ENCODE results near the gene FRRS1L. TPM values are rescaled to one million over a fixed set of nuclear protein-coding genes. Genes with fewer than 3 reads are reported as not detected.

The FRRS1L gene
- total RNA-seq, 8 experiments from 2014 or later, result 0.31 to 20.0 (median 15.7) TPM

- Histone ChIP-seq H3K4me1 (replicated peaks in 1 of 2) (peaks cover 9 to 13% of the 10 kb centered on the region in 2 donors), H3K4me3 (peak overlapping the region in 2 of 5 donors; percentile 1 to 4), H3K27ac (no peak overlapping the region)
- ATAC-seq (replicated peaks in 6 of 8), result no peak
- in situ Hi-C loops (cut with MboI; ENCODE audit: low pct_unique_long_range_greater_than_20kb in 2 of 9, low sequenced_read_pairs in 9 of 9, unreplicated experiment in 9 of 9), result no loop called here
- 7 to 60% (median 31%) methylated on average over 3 to 12 of the region's 13 CpGs for WGBS, 10 experiments
Observed at GRCh38 chr9:109120204-109120789, 46.8 kb downstream of the FRRS1L start.

DNA sequence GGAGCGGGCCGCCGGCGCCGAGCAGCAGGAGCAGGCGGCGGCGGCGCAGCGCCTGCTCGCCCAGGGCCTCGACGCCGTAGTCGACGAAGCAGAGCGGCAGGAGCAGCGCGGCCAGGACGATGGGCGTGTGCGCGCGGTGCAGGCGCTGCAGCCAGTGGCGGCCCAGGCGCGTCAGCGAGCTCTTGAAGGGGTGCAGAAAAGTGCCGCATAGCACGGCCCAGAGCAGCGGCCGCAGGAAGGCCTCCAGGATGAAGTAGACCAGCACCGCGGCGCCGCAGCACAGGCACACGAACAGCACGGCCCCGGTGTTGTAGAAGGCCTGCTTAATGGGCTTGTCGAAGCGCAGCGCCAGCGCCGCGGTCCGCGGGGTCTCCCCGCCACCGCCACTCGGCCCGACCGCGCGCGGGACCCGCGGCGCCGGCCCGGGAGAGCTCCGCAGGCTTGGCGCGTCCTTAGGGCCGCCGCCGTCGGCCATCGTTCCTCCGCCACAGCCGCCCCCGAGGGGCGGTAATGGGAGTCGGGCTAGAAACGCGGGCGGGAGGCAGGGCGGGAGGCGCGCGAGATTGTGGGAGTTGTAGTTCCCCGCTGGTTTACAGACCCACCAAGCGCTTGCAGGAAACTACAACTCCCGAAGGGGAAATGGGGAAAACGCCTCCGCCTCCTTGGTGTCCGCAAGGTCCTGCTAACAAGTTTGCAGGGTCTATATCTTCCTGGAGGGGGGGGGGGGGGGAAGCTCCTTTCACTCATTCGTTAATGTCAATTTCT lies 47.4 kb downstream of the FRRS1L start, which contains the start of gene TMEM245:
TSS of gene TMEM245 (minus strand) at position 509 of the 765 bp plus-strand sequence. CDS start at position 475, 34 bp downstream.
- in situ Hi-C loops (cut with MboI; ENCODE audit: low pct_unique_long_range_greater_than_20kb in 2 of 9, low sequenced_read_pairs in 9 of 9, unreplicated experiment in 9 of 9), result no loop called here
- Histone ChIP-seq H3K4me1 (replicated peaks in 1 of 2) (peaks cover 9 to 13% of the 10 kb centered on the region in 2 donors), H3K27ac (peak within 1 kb of the TSS; percentile 83 to 91), H3K4me3 (peak within 1 kb of the TSS; percentile 86 to 93 (median 90))
- ATAC-seq (replicated peaks in 6 of 8), result peak; percentile 90 to 97 (median 95)
- 0% methylated on average over 1 to 4 of the region's 88 CpGs; no CpG with 5 or more reads in 6 of the 10 experiments for WGBS, 10 experiments

DNA sequence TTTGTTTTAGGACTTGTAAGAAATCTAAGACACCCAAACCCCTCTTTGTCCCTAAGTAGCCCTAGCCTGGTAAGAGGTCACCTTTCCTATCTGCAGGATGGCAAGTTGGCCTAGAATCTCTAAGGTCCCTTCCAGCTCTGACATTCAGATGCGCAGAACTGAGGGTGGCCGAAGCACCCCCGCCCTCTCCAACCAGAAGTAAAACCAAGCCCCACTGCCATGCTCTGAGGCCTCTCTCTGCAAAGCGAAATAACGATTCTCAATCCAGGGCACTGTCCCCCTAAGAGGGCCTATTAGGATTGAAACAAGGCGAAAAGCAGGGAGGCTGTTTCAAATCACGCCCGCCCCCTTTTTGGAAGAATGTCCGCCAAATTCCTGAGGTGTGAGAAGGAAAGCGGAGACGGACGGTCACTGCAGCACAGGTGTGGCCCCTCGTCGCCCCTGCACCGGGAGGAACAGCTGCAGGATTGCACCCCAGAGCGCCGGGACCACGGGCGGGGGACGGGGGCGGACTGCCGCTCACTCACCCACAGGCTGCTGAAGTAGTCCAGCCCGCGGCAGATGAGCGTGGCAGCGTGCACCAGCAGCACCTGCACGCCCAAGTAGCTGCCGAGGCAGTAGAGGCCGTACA lies 48.1 kb downstream of the FRRS1L start:
- peak in 2 of 8 experiments; percentile 0 to 1 for ATAC-seq (replicated peaks in 6 of 8)
- WGBS, 10 experiments, result 0 to 10% (median 0%) methylated on average over 1 to 10 of the region's 29 CpGs; no CpG with 5 or more reads in 3 of the 10 experiments

DNA sequence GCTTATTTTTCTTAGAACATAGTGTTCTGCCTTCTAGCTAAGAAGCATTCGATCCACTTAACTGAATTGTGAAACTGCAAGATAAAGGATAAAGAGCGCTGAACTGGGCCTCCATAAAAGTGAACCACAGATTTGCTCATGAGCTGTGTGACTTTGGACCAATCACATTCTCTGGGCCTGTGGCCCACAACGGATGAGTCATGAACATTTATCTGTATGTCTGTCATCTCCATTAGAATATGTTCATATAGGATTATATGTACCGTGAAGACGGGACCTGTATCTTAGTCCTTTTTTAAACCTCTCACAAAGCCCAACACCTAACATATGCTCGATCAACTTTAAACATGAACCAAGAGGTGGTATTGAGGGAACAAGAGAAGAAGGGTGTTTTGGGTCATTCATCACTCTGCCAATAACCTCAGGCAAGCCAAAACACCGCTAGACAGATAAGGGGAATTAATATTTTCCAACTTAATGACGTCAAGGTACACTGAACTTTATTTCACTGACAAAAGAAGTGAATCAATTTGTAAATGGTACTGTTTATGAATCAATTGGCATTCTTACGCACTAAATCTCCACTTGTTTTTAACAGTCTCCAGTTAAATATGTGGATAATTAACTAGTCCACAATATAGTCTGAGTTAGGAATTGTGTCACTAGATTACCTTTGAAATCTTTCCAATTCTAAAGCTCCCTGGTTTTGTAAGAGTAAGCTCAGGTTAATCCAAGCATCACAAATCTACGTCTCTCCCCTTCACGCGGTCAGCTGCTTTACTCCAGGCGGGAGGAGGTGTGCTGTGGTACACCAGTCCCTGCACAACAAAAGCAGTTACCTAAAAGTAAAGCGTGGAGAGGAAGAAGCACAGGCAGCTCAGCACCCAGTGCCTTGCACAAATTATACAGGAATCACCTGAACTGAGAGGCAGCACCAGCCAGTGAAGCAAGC lies 48.9 kb downstream of the FRRS1L start:
- ATAC-seq (replicated peaks in 6 of 8), result peak in 3 of 8 experiments; percentile 1 to 7 (median 3)
- H3K27ac ChIP-seq, result no peak overlapping the region
- peaks cover 9 to 16% of the 10 kb centered on the region in 2 donors for H3K4me1 ChIP-seq (replicated peaks in 1 of 2)
- peak overlapping the region; percentile 86 to 93 (median 90) for H3K4me3 ChIP-seq
- in situ Hi-C loops (cut with MboI; ENCODE audit: low pct_unique_long_range_greater_than_20kb in 2 of 9, low sequenced_read_pairs in 9 of 9, unreplicated experiment in 9 of 9), result no loop called here
- WGBS, 10 experiments, result 20 to 68% (median 42%) methylated on average over 4 to 13 of the region's 14 CpGs; no CpG with 5 or more reads in 1 of the 10 experiments

More for the DNA sequence above, 48.1 kb downstream of the FRRS1L start:
- H3K27ac ChIP-seq, result peak overlapping the region; percentile 83 to 91
- in situ Hi-C loops (cut with MboI; ENCODE audit: low pct_unique_long_range_greater_than_20kb in 2 of 9, low sequenced_read_pairs in 9 of 9, unreplicated experiment in 9 of 9), result no loop called here
- H3K4me3 ChIP-seq, result peak overlapping the region; percentile 86 to 93 (median 90)
- H3K4me1 ChIP-seq (replicated peaks in 1 of 2), result peaks cover 9 to 16% of the 10 kb centered on the region in 2 donors

- ATAC-seq (replicated peaks in 6 of 8), result no peak
- Histone ChIP-seq H3K4me1 (replicated peaks in 1 of 2) (peaks cover 9 to 16% of the 10 kb centered on the region in 2 donors), H3K4me3 (no peak overlapping the region), H3K27ac (no peak overlapping the region)
- 57 to 100% (median 96%) methylated on average over 1 to 2 of the region's 3 CpGs; no CpG with 5 or more reads in 2 of the 10 experiments for WGBS, 10 experiments
- in situ Hi-C loops (cut with MboI; ENCODE audit: low pct_unique_long_range_greater_than_20kb in 2 of 9, low sequenced_read_pairs in 9 of 9, unreplicated experiment in 9 of 9), result no loop called here
Observed at GRCh38 chr9:109115931-109116526, 51.0 kb downstream of the FRRS1L start.

DNA sequence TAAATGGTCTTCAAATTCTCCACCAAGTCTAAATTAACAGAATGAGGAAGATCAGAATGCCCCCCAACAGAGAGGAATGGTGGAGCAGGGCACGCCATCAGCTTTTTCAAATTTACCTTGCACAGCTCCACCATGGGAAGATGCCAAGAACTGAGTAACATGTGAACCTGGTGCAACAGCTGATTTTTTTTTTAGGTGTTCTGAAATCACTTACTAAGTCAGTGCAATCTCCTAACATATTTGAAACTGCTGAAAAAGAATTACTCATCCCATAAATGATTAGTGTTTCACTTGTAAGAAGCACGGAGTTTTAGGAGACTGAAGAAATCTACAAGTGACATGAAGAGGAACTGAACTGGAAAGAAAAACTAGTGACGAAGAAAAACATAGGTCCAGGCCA lies 52.4 kb downstream of the FRRS1L start:
- no peak overlapping the region for H3K27ac ChIP-seq
- H3K4me3 ChIP-seq, result no peak overlapping the region
- 29 to 100% (median 88%) methylated on average over 1 to 3 of the region's 3 CpGs for WGBS, 10 experiments
- in situ Hi-C loops (cut with MboI; ENCODE audit: low pct_unique_long_range_greater_than_20kb in 2 of 9, low sequenced_read_pairs in 9 of 9, unreplicated experiment in 9 of 9), result no loop called here
- H3K4me1 ChIP-seq (replicated peaks in 1 of 2), result peaks cover 9 to 16% of the 10 kb centered on the region in 2 donors
- ATAC-seq (replicated peaks in 6 of 8), result no peak

DNA sequence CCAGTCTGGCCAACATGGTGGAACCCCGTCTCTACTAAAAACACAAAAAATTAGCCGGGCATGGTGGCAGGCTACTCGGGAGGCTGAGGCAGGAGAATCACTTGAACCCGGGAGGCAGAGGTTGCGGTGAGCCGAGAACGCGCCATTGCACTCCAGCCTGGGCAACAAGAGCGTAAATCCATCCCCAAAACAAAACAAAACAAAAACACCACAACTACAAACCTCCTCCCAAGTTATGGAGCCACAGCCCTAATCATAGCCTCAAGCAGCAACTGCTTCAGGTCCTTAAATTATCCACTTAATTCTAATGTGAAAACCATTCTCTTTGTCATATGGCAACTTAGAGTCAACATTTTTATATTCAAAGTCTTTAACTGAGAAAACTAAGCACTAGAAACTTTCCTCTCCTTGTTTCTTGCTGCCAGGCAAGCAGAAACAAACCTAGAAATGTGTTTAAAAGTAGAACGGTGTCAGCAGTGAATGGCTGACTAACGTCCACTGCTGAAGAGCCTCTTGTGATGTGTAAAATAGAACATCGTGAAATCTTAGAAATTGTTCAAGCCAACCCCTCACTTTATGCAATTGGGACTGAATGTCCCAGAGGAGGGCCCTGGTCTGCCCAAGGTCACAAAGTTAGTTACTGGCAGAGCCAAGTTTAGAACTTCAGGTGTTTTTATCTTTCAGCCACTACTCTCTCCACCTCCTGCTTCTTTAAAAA lies 53.0 kb downstream of the FRRS1L start:
- ATAC-seq (replicated peaks in 6 of 8), result peak in 1 of 8 experiments; percentile 8

GRCh38 chr9:109113254-109113653 lies 53.8 kb downstream of the FRRS1L start:
- no peak overlapping the region for H3K27ac ChIP-seq
- in situ Hi-C loops (cut with MboI; ENCODE audit: low pct_unique_long_range_greater_than_20kb in 2 of 9, low sequenced_read_pairs in 9 of 9, unreplicated experiment in 9 of 9), result no loop called here
- WGBS, 10 experiments, result 50 to 100% (median 68%) methylated on average over 2 to 3 of the region's 3 CpGs
- H3K4me1 ChIP-seq (replicated peaks in 1 of 2), result peaks cover 6 to 13% of the 10 kb centered on the region in 2 donors
- H3K4me3 ChIP-seq, result no peak overlapping the region
- ATAC-seq (replicated peaks in 6 of 8), result no peak

More for the DNA sequence above, 53.0 kb downstream of the FRRS1L start:
- WGBS, 10 experiments, result 60 to 100% (median 82%) methylated on average over 1 to 8 of the region's 12 CpGs; no CpG with 5 or more reads in 1 of the 10 experiments
- Histone ChIP-seq H3K27ac (no peak overlapping the region), H3K4me1 (replicated peaks in 1 of 2) (peaks cover 9 to 16% of the 10 kb centered on the region in 2 donors), H3K4me3 (no peak overlapping the region)
- in situ Hi-C loops (cut with MboI; ENCODE audit: low pct_unique_long_range_greater_than_20kb in 2 of 9, low sequenced_read_pairs in 9 of 9, unreplicated experiment in 9 of 9), result no loop called here

DNA sequence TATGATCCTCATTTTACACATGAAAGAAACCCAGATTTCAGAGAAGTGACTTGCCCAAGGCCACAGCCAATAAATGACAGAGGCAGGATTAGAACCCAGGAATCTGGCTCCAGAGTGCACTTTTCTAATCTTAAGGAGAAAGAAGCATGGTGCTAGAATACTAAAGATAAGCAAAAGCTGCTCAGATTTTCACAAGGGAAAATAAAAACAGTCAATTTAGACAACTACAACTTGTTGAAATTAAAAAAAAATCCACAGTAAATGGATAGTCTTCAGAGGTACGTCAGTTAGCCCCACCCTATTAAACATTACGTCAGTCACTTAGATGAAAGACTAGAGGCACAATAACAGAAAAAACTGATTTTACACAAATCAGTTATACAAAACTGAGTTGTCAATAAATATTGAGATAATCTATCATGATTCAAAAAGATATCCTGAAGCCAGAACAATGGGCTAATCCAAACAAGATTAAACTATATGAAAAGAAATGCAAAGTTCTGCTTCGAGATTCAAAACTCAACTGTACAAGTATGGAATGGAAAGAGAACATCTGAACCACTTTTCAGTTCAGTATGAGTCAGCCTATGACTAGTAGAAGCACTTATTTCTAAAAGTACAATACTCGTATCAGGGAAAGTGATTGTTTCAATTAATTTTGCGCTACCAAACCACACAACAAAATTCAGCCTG lies 56.6 kb downstream of the FRRS1L start:
- in situ Hi-C loops (cut with MboI; ENCODE audit: low pct_unique_long_range_greater_than_20kb in 2 of 9, low sequenced_read_pairs in 9 of 9, unreplicated experiment in 9 of 9), result no loop called here
- Histone ChIP-seq H3K4me3 (no peak overlapping the region), H3K4me1 (replicated peaks in 1 of 2) (peaks cover 0 to 3% of the 10 kb centered on the region in 2 donors), H3K27ac (no peak overlapping the region)
- WGBS, 10 experiments, result 4 to 100% (median 76%) methylated on average over 2 to 5 of the region's 5 CpGs
- ATAC-seq (replicated peaks in 6 of 8), result peak in 2 of 8 experiments; percentile 75 to 87

DNA sequence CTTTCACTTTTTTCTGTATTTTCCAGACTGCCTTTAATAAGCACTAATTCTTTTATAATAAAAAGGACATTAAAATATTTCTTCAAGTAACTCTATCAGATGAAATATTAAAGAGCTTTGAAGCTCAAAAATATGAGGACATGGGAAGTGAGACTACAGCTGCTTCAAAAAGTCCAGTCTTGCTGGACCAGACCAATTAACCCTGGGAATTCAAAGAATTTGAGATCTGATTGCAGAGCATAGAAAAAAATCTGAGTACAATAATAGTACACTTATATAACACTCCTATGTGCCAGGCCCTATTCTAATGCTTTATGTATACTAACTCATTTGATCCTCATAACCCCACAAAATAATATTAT lies 57.1 kb downstream of the FRRS1L start:
- in situ Hi-C loops (cut with MboI; ENCODE audit: low pct_unique_long_range_greater_than_20kb in 2 of 9, low sequenced_read_pairs in 9 of 9, unreplicated experiment in 9 of 9), result no loop called here
- H3K4me3 ChIP-seq, result no peak overlapping the region
- ATAC-seq (replicated peaks in 6 of 8), result peak in 2 of 8 experiments; percentile 10 to 16

GRCh38 chr9:109108318-109108717 lies 58.7 kb downstream of the FRRS1L start:
- ATAC-seq (replicated peaks in 6 of 8), result no peak
- in situ Hi-C loops (cut with MboI; ENCODE audit: low pct_unique_long_range_greater_than_20kb in 2 of 9, low sequenced_read_pairs in 9 of 9, unreplicated experiment in 9 of 9), result no loop called here
- no peak overlapping the region for H3K27ac ChIP-seq
- H3K4me3 ChIP-seq, result no peak overlapping the region
- 51 to 100% (median 71%) methylated on average over 1 to 4 of the region's 4 CpGs for WGBS, 10 experiments
- no peaks in the 10 kb centered on the region for H3K4me1 ChIP-seq (replicated peaks in 1 of 2)

More for the DNA sequence above, 57.1 kb downstream of the FRRS1L start:
- Histone ChIP-seq H3K27ac (no peak overlapping the region), H3K4me1 (replicated peaks in 1 of 2) (peaks cover 0 to 3% of the 10 kb centered on the region in 2 donors)
